HEK293 (cell line): Measurements from ENCODE around the gene FGF19.
A peak's percentile ranks its signal among the peaks of the same experiment; 100 is the strongest.

ENCODE experiments used
- CTCF ChIA-PET: fragments of 350-600 bp; formaldehyde crosslinking; extraction: SDS; loops from one replicate; lab custom pipeline; 2021; ENCODE audit warnings: antibody characterized with exemption; lab: Yijun Ruan, JAX
- POLR2A ChIA-PET: fragments of 300-600 bp; formaldehyde crosslinking; extraction: SDS; loops from one replicate; lab custom pipeline; 2020; ENCODE audit warnings: antibody characterized with exemption, inconsistent platforms; lab: Yijun Ruan, JAX
- H3K27ac ChIP-seq: fragments of 200-500 bp; sonication (Bioruptor generic); 2 replicates; pipeline ENCODE4 v1.5.1; 2014; ENCODE audit warnings: low read depth, low read length, control low read depth, inconsistent platforms; ENCODE audit errors: extremely low read depth
- H3K36me3 ChIP-seq, 2 experiments: fragments of 200-500 bp in 1 of 2; sonication (Bioruptor generic) in 1 of 2; 1 replicate in 1 of 2; 2 replicates in 1 of 2; pipeline ENCODE4 v1.5.1; 2014 to 2017; ENCODE audit warnings: inconsistent platforms in 2 of 2, low read length in 2 of 2; ENCODE audit not compliant: control insufficient read depth in 2 of 2, insufficient read depth in 1 of 2
- H3K4me1 ChIP-seq: fragments of 200-500 bp; sonication (Bioruptor generic); 2 replicates; pipeline ENCODE4 v1.5.1; 2014; ENCODE audit warnings: mild to moderate bottlenecking, low read length, inconsistent platforms; ENCODE audit not compliant: control insufficient read depth, insufficient read depth
- H3K4me3 ChIP-seq: 2 replicates; pipeline ENCODE4 v1.5.1; 2011; ENCODE audit warnings: low read depth, mild to moderate bottlenecking, control low read depth, low read length, moderate library complexity
- H3K9me3 ChIP-seq: fragments of 200-500 bp; sonication (Bioruptor generic); 2 replicates; pipeline ENCODE4 v1.5.1; 2014; ENCODE audit warnings: low read depth, low read length, inconsistent platforms; ENCODE audit not compliant: control insufficient read depth, insufficient read depth
- GLI2 ChIP-seq: fragments of 450-650 bp; formaldehyde crosslinking; IDR thresholded peaks from 2 replicates; pipeline ENCODE4; 2017; ENCODE audit warnings: missing biosample characterization, missing genetic modification characterization, low read depth, borderline replicate concordance
- PRDM10 ChIP-seq: fragments of 450-650 bp; formaldehyde crosslinking; IDR thresholded peaks from 2 replicates; pipeline ENCODE4 v1.5.1; 2016; ENCODE audit warnings: missing biosample characterization, missing genetic modification characterization
- WT1 ChIP-seq: fragments of 450-650 bp; formaldehyde crosslinking; IDR thresholded peaks from 2 replicates; pipeline ENCODE4 v1.5.1; 2016; ENCODE audit warnings: missing biosample characterization, missing genetic modification characterization
- ZFHX2 ChIP-seq: fragments of 450-650 bp; formaldehyde crosslinking; conservative IDR thresholded peaks from 2 replicates; pipeline ENCODE4 v1.5.1; 2016; ENCODE audit warnings: missing biosample characterization, missing genetic modification characterization
- ZFP37 ChIP-seq: fragments of 450-650 bp; formaldehyde crosslinking; IDR thresholded peaks from 2 replicates; pipeline ENCODE4 v1.5.1; 2016; ENCODE audit warnings: missing biosample characterization, missing genetic modification characterization
- ZNF18 ChIP-seq: fragments of 450-650 bp; formaldehyde crosslinking; IDR thresholded peaks from 2 replicates; pipeline ENCODE4 v1.5.1; 2016; ENCODE audit warnings: missing biosample characterization, missing genetic modification characterization
- ZNF211 ChIP-seq: fragments of 450-650 bp; formaldehyde crosslinking; IDR thresholded peaks from 2 replicates; pipeline ENCODE4 v1.5.1; 2016; ENCODE audit warnings: low read depth, missing biosample characterization, missing genetic modification characterization
- ZNF26 ChIP-seq: fragments of 450-650 bp; formaldehyde crosslinking; IDR thresholded peaks from 2 replicates; pipeline ENCODE4 v1.5.1; 2016; ENCODE audit warnings: missing biosample characterization, missing genetic modification characterization
- ZNF280C ChIP-seq: fragments of 450-650 bp; formaldehyde crosslinking; IDR thresholded peaks from 2 replicates; pipeline ENCODE4 v1.5.1; 2016; ENCODE audit warnings: missing biosample characterization, missing genetic modification characterization
- ZNF311 ChIP-seq: fragments of 450-650 bp; formaldehyde crosslinking; IDR thresholded peaks from 2 replicates; pipeline ENCODE4 v1.5.1; 2017; ENCODE audit warnings: missing biosample characterization, missing genetic modification characterization, borderline replicate concordance
- ZNF335 ChIP-seq: fragments of 450-650 bp; formaldehyde crosslinking; conservative IDR thresholded peaks from 2 replicates; pipeline ENCODE4 v1.5.1; 2016; ENCODE audit warnings: missing biosample characterization, missing genetic modification characterization
- ZNF530 ChIP-seq: fragments of 450-650 bp; formaldehyde crosslinking; IDR thresholded peaks from 2 replicates; pipeline ENCODE4 v1.5.1; 2016; ENCODE audit warnings: low read depth, missing biosample characterization, missing genetic modification characterization
- ZNF548 ChIP-seq: fragments of 450-650 bp; formaldehyde crosslinking; IDR thresholded peaks from 2 replicates; pipeline ENCODE4 v1.5.1; 2016; ENCODE audit warnings: missing biosample characterization, missing genetic modification characterization
- ZNF596 ChIP-seq: fragments of 450-650 bp; IDR thresholded peaks from 2 replicates; pipeline ENCODE4 v1.5.0; 2018; ENCODE audit warnings: missing biosample characterization, mild to moderate bottlenecking, missing genetic modification characterization, moderate library complexity
- ZNF600 ChIP-seq: fragments of 450-650 bp; formaldehyde crosslinking; IDR thresholded peaks from 2 replicates; pipeline ENCODE4 v1.5.1; 2016; ENCODE audit warnings: missing biosample characterization, missing genetic modification characterization
- ZNF670 ChIP-seq: fragments of 450-650 bp; formaldehyde crosslinking; IDR thresholded peaks from 2 replicates; pipeline ENCODE4 v1.5.1; 2016; ENCODE audit warnings: missing biosample characterization, missing genetic modification characterization, low read depth

Gene FGF19

GRCh38 chr11:69653406-69653960 lies 50.3 kb downstream of the FGF19 start:
- CTCF ChIA-PET = interaction anchor here (0.5 kb wide), 1 partner anchor 8 kb away, joined by 5 read pairs; no protein-coding TSS in a partner anchor
- Histone ChIP-seq H3K27ac (no peak overlapping the region), H3K4me1 (no peaks in the 10 kb centered on the region), H3K9me3 (no peaks in the 10 kb centered on the region), H3K4me3 (no peak overlapping the region), H3K36me3 (peaks cover 5 to 48% of the 10 kb centered on the region in 2 experiments; a peak in 1 of 3 replicates)
- TF ChIP-seq GLI2 (tag by site-specific recombination) = no peak
- no peak for TF ChIP-seq ZNF280C (tag by site-specific recombination)
- TF ChIP-seq ZFP37 (tag by site-specific recombination) = no peak
- TF ChIP-seq ZNF18 = no peak
- TF ChIP-seq ZNF596 = no peak
- POLR2A ChIA-PET = interaction anchor here (0.9 kb wide), 1 partner anchor 17 kb away, joined by 3 read pairs; no protein-coding TSS in a partner anchor

GRCh38 chr11:69652999-69653398 lies 50.8 kb downstream of the FGF19 start:
- H3K9me3 ChIP-seq = no peaks in the 10 kb centered on the region
- peaks cover 5 to 53% of the 10 kb centered on the region in 2 experiments; a peak in 1 of 3 replicates for H3K36me3 ChIP-seq
- no peak overlapping the region for H3K27ac ChIP-seq
- ChIA-PET POLR2A (interaction anchor here (0.9 kb wide), 1 partner anchor 18 kb away, joined by 3 read pairs; no protein-coding TSS in a partner anchor), CTCF (interaction anchor here (0.6 kb wide), 2 partner anchors 197 to 551 kb away, joined by 3 to 5 read pairs; no protein-coding TSS in a partner anchor)
- no peaks in the 10 kb centered on the region for H3K4me1 ChIP-seq
- TF ChIP-seq ZNF548 (tag by site-specific recombination) (no peak), ZFHX2 (0 out of 2 replicates have a peak, but pooled peaks have one; percentile 32)
- H3K4me3 ChIP-seq = no peak overlapping the region

- TF ChIP-seq ZNF530 (no peak), WT1 (tag by site-specific recombination) (no peak), ZNF211 (tag by site-specific recombination) (no peak), ZNF335 (tag by site-specific recombination) (no peak), ZNF670 (tag by site-specific recombination) (no peak), ZNF600 (tag by site-specific recombination) (no peak), ZFP37 (tag by site-specific recombination) (no peak), ZNF311 (no peak), PRDM10 (tag by site-specific recombination) (no peak), ZNF26 (tag by site-specific recombination) (no peak)
- POLR2A ChIA-PET = no interaction called here
- Histone ChIP-seq H3K27ac (no peak overlapping the region), H3K9me3 (no peaks in the 10 kb centered on the region), H3K4me1 (no peaks in the 10 kb centered on the region), H3K4me3 (no peak overlapping the region), H3K36me3 (peaks cover 5 to 63% of the 10 kb centered on the region in 2 experiments; a peak in 1 of 3 replicates)
- CTCF ChIA-PET = no interaction called here
These were observed 51.8 kb downstream of the FGF19 start for GRCh38 chr11:69651834-69652620.
